Measurements from ENCODE around the gene INTS7. TPM values are rescaled to one million over a fixed set of nuclear protein-coding genes. Genes with fewer than 3 reads are reported as not detected.

The INTS7 gene
- total and polyA plus RNA-seq, 8 donors = 3.1 to 10.1 (median 4.7) TPM

DNA sequence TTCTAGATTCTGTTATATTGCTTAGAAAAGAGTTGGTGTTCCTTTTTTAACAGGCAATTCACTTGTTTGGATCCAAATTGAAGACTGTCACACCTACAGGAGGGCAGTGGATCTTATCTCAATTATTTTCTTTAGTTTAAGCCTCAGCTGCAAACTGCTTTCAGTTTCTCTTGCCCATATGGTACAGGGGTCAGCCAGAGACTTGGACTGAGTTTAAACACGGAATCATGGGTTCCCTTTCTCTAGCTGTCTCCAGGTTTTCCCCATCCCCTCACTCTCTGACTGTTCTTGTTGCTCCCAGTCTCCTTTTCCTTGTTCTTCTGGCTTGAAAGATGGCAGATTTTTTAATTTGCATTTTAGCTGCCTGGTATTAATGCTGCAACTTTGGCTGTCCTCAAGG lies 18.6 kb upstream of the INTS7 start:
- peak overlapping the region in 1 of 4 donors; percentile 3 for H3K27ac ChIP-seq
- FAIRE-seq = no peak
- no peaks in the 10 kb centered on the region for H3K9me3 ChIP-seq
- WGBS, 2 donors = 15 to 50% methylated on average over 1 of the region's 1 CpG
- intact Hi-C loops (cut with DNase I) = no loop called here
- no peak for DNase-seq
- no peaks in the 10 kb centered on the region for H3K36me3 ChIP-seq
- no peak overlapping the region for H3K4me3 ChIP-seq
- peak in 3 of 4 donors; percentile 11 to 50 (median 30) for ATAC-seq
- no peaks in the 10 kb centered on the region for H3K27me3 ChIP-seq
- TF ChIP-seq, protein P1, sequence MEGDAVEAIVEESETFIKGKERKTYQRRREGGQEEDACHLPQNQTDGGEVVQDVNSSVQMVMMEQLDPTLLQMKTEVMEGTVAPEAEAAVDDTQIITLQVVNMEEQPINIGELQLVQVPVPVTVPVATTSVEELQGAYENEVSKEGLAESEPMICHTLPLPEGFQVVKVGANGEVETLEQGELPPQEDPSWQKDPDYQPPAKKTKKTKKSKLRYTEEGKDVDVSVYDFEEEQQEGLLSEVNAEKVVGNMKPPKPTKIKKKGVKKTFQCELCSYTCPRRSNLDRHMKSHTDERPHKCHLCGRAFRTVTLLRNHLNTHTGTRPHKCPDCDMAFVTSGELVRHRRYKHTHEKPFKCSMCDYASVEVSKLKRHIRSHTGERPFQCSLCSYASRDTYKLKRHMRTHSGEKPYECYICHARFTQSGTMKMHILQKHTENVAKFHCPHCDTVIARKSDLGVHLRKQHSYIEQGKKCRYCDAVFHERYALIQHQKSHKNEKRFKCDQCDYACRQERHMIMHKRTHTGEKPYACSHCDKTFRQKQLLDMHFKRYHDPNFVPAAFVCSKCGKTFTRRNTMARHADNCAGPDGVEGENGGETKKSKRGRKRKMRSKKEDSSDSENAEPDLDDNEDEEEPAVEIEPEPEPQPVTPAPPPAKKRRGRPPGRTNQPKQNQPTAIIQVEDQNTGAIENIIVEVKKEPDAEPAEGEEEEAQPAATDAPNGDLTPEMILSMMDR (IDR thresholded peaks at IDR 0.05) = no peak
- no peaks in the 10 kb centered on the region for H3K4me1 ChIP-seq

DNA sequence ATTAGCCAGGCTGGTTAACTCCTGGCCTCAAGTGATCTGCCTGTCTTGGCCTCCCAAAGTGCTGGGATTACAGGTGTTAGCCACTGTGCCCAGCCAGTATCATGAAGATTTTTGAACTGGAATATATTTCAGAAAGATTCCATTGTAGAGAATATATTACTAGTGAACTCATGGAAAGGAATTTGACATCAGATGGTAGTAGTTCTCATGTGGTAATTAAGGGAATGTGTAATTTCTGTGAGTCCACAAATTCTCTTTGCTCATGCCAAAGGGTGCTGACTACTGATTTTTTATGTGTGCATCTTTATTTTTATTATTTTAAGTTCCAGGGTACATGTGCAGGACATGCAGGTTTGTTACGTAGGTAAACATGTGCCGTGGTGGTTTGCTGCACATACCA lies 10.6 kb upstream of the INTS7 start:
- ATAC-seq = no peak
- no peaks in the 10 kb centered on the region for H3K4me1 ChIP-seq
- no peak overlapping the region for H3K27ac ChIP-seq
- no peaks in the 10 kb centered on the region for H3K9me3 ChIP-seq
- no peaks in the 10 kb centered on the region for H3K27me3 ChIP-seq
- no peak for FAIRE-seq
- intact Hi-C loops (cut with DNase I) = no loop called here
- TF ChIP-seq, protein P1 (IDR thresholded peaks at IDR 0.05) = no peak
- no peaks in the 10 kb centered on the region for H3K36me3 ChIP-seq
- H3K4me3 ChIP-seq = no peak overlapping the region
- DNase-seq = no peak
- 90 to 93% methylated on average over 2 of the region's 2 CpGs for WGBS, 2 donors

- Histone ChIP-seq H3K9me3 (no peaks in the 10 kb centered on the region), H3K4me3 (no peak overlapping the region), H3K27me3 (no peaks in the 10 kb centered on the region), H3K4me1 (no peaks in the 10 kb centered on the region), H3K27ac (no peak overlapping the region), H3K36me3 (no peaks in the 10 kb centered on the region)
- 92 to 94% methylated on average over 1 of the region's 1 CpG for WGBS, 2 donors
- intact Hi-C loops (cut with DNase I) = no loop called here
- DNase-seq (no peak), FAIRE-seq (no peak), ATAC-seq (no peak)
- TF ChIP-seq, protein P1 (IDR thresholded peaks at IDR 0.05) = no peak
Measured at GRCh38 chr1:212044851-212045250, 9.5 kb upstream of the INTS7 start.

- Histone ChIP-seq H3K27ac (no peak overlapping the region), H3K4me3 (no peak overlapping the region), H3K4me1 (no peaks in the 10 kb centered on the region), H3K9me3 (no peaks in the 10 kb centered on the region), H3K36me3 (no peaks in the 10 kb centered on the region), H3K27me3 (no peaks in the 10 kb centered on the region)
- FAIRE-seq = no peak
- no peak for DNase-seq
- intact Hi-C loops (cut with DNase I) = no loop called here
- TF ChIP-seq, protein P1 (IDR thresholded peaks at IDR 0.05) = no peak
- no peak for ATAC-seq
Measured at GRCh38 chr1:212042436-212042835, 7.1 kb upstream of the INTS7 start.

GRCh38 chr1:212040629-212041412 lies 5.5 kb upstream of the INTS7 start:
- Histone ChIP-seq H3K4me3 (no peak overlapping the region), H3K4me1 (no peaks in the 10 kb centered on the region), H3K36me3 (no peaks in the 10 kb centered on the region), H3K27ac (no peak overlapping the region), H3K9me3 (no peaks in the 10 kb centered on the region), H3K27me3 (no peaks in the 10 kb centered on the region)
- TF ChIP-seq, protein P1 (IDR thresholded peaks at IDR 0.05) = no peak
- DNase-seq = no peak
- intact Hi-C loops (cut with DNase I) = no loop called here
- FAIRE-seq = no peak
- no peak for ATAC-seq
- WGBS, 2 donors = 73 to 80% methylated on average over 5 of the region's 5 CpGs

Measured in pancreas (tissue), 10 donors.